Endodermal cell (in vitro differentiated cells): ENCODE data around the gene ERGIC1. TPM values are rescaled to one million over a fixed set of nuclear protein-coding genes. Genes with fewer than 3 reads are reported as not detected.

ENCODE experiments used
- DNase-seq: peaks from one replicate; pipeline ENCODE4 v3.0.0-alpha.2; 2017
- H3K27ac ChIP-seq: 2 replicates; pipeline ENCODE4 v1.5.1; 2013; ENCODE audit warnings: mild to moderate bottlenecking, low read depth, low read length, moderate library complexity
- H3K27me3 ChIP-seq: 2 replicates; pipeline ENCODE4 v1.6.1; 2013; ENCODE audit warnings: mild to moderate bottlenecking, low read length, moderate library complexity; ENCODE audit not compliant: insufficient read depth, control insufficient read depth, poor library complexity, severe bottlenecking
- H3K36me3 ChIP-seq: 2 replicates; pipeline ENCODE4 v1.7.0; 2013; ENCODE audit warnings: mild to moderate bottlenecking, low read length, moderate library complexity; ENCODE audit not compliant: control insufficient read depth, insufficient read depth
- H3K4me1 ChIP-seq: one replicate; pipeline ENCODE4 v1.7.0; 2013; ENCODE audit warnings: low read length; ENCODE audit not compliant: control insufficient read depth, insufficient read depth
- H3K4me3 ChIP-seq: 2 replicates; pipeline ENCODE4 v1.5.1; 2013; ENCODE audit warnings: mild to moderate bottlenecking, low read length, moderate library complexity
- H3K9ac ChIP-seq: 2 replicates; pipeline ENCODE4 v1.6.1; 2013; ENCODE audit warnings: mild to moderate bottlenecking, low read length, moderate library complexity; ENCODE audit not compliant: poor library complexity, severe bottlenecking; ENCODE audit errors: extremely low read depth
- H3K9me3 ChIP-seq: 2 replicates; pipeline ENCODE4 v1.6.1; 2013; ENCODE audit warnings: mild to moderate bottlenecking, low read length, moderate library complexity; ENCODE audit not compliant: control insufficient read depth
- H3K27ac Mint-ChIP-seq: 2 replicates; pipeline ENCODE4 v1.8.0; 2020; ENCODE audit warnings: mixed read lengths
- H3K27me3 Mint-ChIP-seq: 2 replicates; pipeline ENCODE4 v1.8.0; 2021; ENCODE audit warnings: mild to moderate bottlenecking, mixed read lengths; ENCODE audit not compliant: insufficient read depth
- H3K36me3 Mint-ChIP-seq: 2 replicates; pipeline ENCODE4 v1.8.0; 2020; ENCODE audit warnings: low read depth, mixed read lengths
- H3K4me1 Mint-ChIP-seq: 2 replicates; pipeline ENCODE4 v1.8.0; 2020; ENCODE audit warnings: mixed read lengths
- H3K4me3 Mint-ChIP-seq: 2 replicates; pipeline ENCODE4 v1.8.0; 2020; ENCODE audit warnings: mild to moderate bottlenecking, moderate library complexity, mixed read lengths
- H3K9me3 Mint-ChIP-seq: 2 replicates; pipeline ENCODE4 v1.8.0; 2020; ENCODE audit warnings: mild to moderate bottlenecking, mixed read lengths
- CTCF ChIP-seq: fragments of 200-600 bp; sonication (generic); conservative IDR thresholded peaks from 2 replicates; pipeline ENCODE4 v1.5.0; 2021; ENCODE audit warnings: antibody characterized with exemption, mild to moderate bottlenecking
- WGBS, 2 experiments: methylation state at CpG; one replicate each; pipeline versions ENCODE4 v1.1.5 to v1.1.7; 2013; ENCODE audit warnings: missing lambda C conversion rate in 2 of 2, mixed read lengths in 1 of 2; ENCODE audit not compliant: insufficient coverage in 1 of 2, insufficient read length in 1 of 2; 5-methylcytosine and 5-hydroxymethylcytosine counted together
- total RNA-seq, 2 donors: library from RNA; stranded (reverse); fragmentation: NEBNext Ultra II Directional in 1 of 2; extraction: Animal tissue kit (Norgen Biotek cat#: 25700) in 1 of 2; gene quantifications; 2 replicates in 1 of 2; 3 replicates in 1 of 2; pipeline ENCODE4 v1.2.1, GENCODE V29; 2021

ERGIC1 gene
- total RNA-seq, 2 donors from 2014 or later = 81.9 to 94.8 TPM

GRCh38 chr5:172870715-172871461, 36.8 kb downstream of the ERGIC1 start:
- Mint-ChIP-seq H3K27ac (no peak overlapping the region), H3K36me3 (no peaks in the 10 kb centered on the region), H3K4me3 (no peak overlapping the region), H3K27me3 (no peaks in the 10 kb centered on the region), H3K9me3 (no peaks in the 10 kb centered on the region), H3K4me1 (peaks cover 5% of the 10 kb centered on the region)
- Histone ChIP-seq H3K9ac (no peak overlapping the region), H3K27me3 (no peaks in the 10 kb centered on the region), H3K4me1 (peaks cover 11% of the 10 kb centered on the region), H3K4me3 (no peak overlapping the region), H3K27ac (peak overlapping the region; percentile 84), H3K36me3 (peaks cover 10% of the 10 kb centered on the region), H3K9me3 (no peaks in the 10 kb centered on the region)
- no peak for DNase-seq
- no peak for TF ChIP-seq CTCF
- WGBS, 2 experiments = 82 to 86% methylated on average over 14 to 20 of the region's 20 CpGs

DNA sequence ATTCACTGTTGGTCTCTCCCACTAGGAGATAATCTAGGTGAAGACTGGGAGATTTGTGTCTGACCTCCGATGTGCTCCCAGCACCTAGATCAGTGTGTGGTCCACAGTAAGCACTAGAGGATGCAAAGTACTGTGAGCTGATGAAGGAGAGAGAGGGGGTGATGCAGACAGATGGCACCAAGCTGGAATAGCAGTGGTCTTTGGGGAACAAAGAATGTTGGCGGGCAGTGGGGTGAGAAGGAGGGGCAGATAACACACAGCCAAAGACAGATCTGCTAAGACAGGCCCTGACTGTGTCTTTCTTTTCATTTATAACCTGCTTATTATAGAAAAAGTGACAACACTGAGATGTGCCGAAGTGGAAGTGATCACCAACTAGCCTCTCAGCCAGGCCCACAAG, 37.5 kb downstream of the ERGIC1 start:
- Histone ChIP-seq H3K4me1 (peaks cover 8% of the 10 kb centered on the region), H3K9ac (no peak overlapping the region), H3K4me3 (no peak overlapping the region), H3K36me3 (peaks cover 10% of the 10 kb centered on the region), H3K9me3 (no peaks in the 10 kb centered on the region), H3K27ac (peak overlapping the region; percentile 84), H3K27me3 (no peaks in the 10 kb centered on the region)
- no peak overlapping the region for H3K4me3 Mint-ChIP-seq
- peaks cover 4% of the 10 kb centered on the region for H3K4me1 Mint-ChIP-seq
- no peak for TF ChIP-seq CTCF
- H3K27ac Mint-ChIP-seq = no peak overlapping the region
- H3K36me3 Mint-ChIP-seq = no peaks in the 10 kb centered on the region
- WGBS, 2 experiments = 92 to 94% methylated on average over 3 of the region's 3 CpGs
- no peaks in the 10 kb centered on the region for H3K9me3 Mint-ChIP-seq
- DNase-seq = no peak
- H3K27me3 Mint-ChIP-seq = no peaks in the 10 kb centered on the region

DNA sequence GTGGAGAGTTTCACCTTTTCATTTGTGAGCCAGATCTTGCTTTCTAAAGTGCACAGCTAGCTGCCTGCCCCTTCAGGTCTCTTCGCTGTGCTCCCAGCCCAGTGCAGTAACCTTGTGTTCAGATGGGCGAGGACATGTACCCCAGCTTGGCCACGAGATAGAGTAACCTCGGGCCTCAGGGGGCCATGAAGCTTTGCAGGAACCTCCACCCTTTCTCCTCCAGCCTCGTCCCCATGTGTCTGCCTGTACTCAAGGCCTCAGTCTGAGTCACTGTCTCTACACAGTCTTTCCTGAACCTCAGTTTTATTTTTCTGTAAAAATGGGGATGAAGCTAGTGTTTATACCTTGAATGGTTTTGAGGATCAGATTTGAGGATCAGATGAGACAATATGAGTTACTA, 37.9 kb downstream of the ERGIC1 start:
- H3K4me3 Mint-ChIP-seq = no peak overlapping the region
- no peaks in the 10 kb centered on the region for H3K9me3 Mint-ChIP-seq
- 82 to 92% methylated on average over 4 to 5 of the region's 5 CpGs for WGBS, 2 experiments
- H3K36me3 Mint-ChIP-seq = no peaks in the 10 kb centered on the region
- peak overlapping the region; percentile 52 for H3K27ac Mint-ChIP-seq
- peaks cover 10% of the 10 kb centered on the region for H3K36me3 ChIP-seq
- H3K9me3 ChIP-seq = no peaks in the 10 kb centered on the region
- TF ChIP-seq CTCF = no peak
- no peak overlapping the region for H3K4me3 ChIP-seq
- H3K27ac ChIP-seq = peak overlapping the region; percentile 84
- peaks cover 6% of the 10 kb centered on the region for H3K4me1 ChIP-seq
- no peaks in the 10 kb centered on the region for H3K27me3 ChIP-seq
- no peaks in the 10 kb centered on the region for H3K27me3 Mint-ChIP-seq
- no peak for DNase-seq
- peaks cover 1% of the 10 kb centered on the region for H3K4me1 Mint-ChIP-seq
- no peak overlapping the region for H3K9ac ChIP-seq
